HCT116 (cell line): ENCODE results near the gene TRIM59. TPM values are rescaled to one million over a fixed set of nuclear protein-coding genes. Genes with fewer than 3 reads are reported as not detected.

Source experiments
- ATAC-seq: fragments of 200-7000 bp; cut with Tn5 transposase; 2 replicates; pipeline ENCODE4 v1.9.1; 2020; ENCODE audit warnings: mild to moderate bottlenecking, moderate library complexity
- BruUV-seq: library from RNA; stranded (reverse); fragments of 400-500 nt; replicated peaks from 2 replicates; lab custom pipeline; 2021; lab: Mats Ljungman, UMichigan
- CTCF ChIA-PET: fragments of 300-600 bp; sonication (Branson Sonifier 250); formaldehyde crosslinking; loops from one replicate; lab custom pipeline; 2021; ENCODE audit warnings: antibody characterized with exemption; lab: Charles Lee
- POLR2A ChIA-PET: fragments of 300-600, 350-600 bp; sonication (Branson Sonifier 250); formaldehyde crosslinking; loops from one replicate; lab custom pipeline; 2021; ENCODE audit warnings: antibody characterized with exemption; lab: Charles Lee
- RAD21 ChIA-PET, 2 experiments: fragments of 300-600 bp; sonication (Branson Sonifier 250); formaldehyde crosslinking; loops; one replicate each; lab custom pipeline; 2023; ENCODE audit warnings: low total read pairs in 2 of 2; ENCODE audit not compliant: uncharacterized antibody in 2 of 2, unreplicated experiment in 2 of 2, low non-redundant PET in 1 of 2; lab: Charles Lee
- DNase-seq: peaks from one replicate; pipeline ENCODE4 v3.0.0-alpha.2; 2010; ENCODE audit warnings: low read depth, low spot score
- H2AFZ ChIP-seq: fragments of 200-600 bp; shearing (Covaris generic), sonication (generic); 2 replicates; pipeline ENCODE4 v1.6.1; 2017; ENCODE audit warnings: low read depth, mixed run types, mixed read lengths, antibody characterized with exemption, low read length; ENCODE audit not compliant: poor library complexity, severe bottlenecking
- H3K27ac ChIP-seq: 2 replicates; pipeline ENCODE4 v1.5.1; 2012; ENCODE audit warnings: low read depth, low read length
- H3K27me3 ChIP-seq: fragments of 200-600 bp; sonication (generic); 2 replicates; pipeline ENCODE4 v1.6.1; 2016; ENCODE audit warnings: mixed run types, low read length, mixed read lengths; ENCODE audit not compliant: insufficient read depth
- H3K36me3 ChIP-seq, 2 experiments: fragments of 200-500 bp in 1 of 2; fragments of 200-600 bp in 1 of 2; sonication (Bioruptor generic) in 1 of 2; sonication (generic) in 1 of 2; 2 replicates each; pipeline versions ENCODE4 v1.5.1 to v1.6.1; 2014 to 2016; ENCODE audit warnings: low read length in 2 of 2, inconsistent platforms in 1 of 2, mixed read lengths in 1 of 2, mixed run types in 1 of 2; ENCODE audit not compliant: insufficient read depth in 2 of 2, control insufficient read depth in 1 of 2
- H3K4me1 ChIP-seq, 2 experiments: fragments of 200-600 bp in 1 of 2; sonication (generic) in 1 of 2; 2 replicates each; pipeline versions ENCODE4 v1.5.1 to v1.6.1; 2012 to 2017; ENCODE audit warnings: low read length in 2 of 2, inconsistent platforms in 1 of 2, mild to moderate bottlenecking in 1 of 2, mixed read lengths in 1 of 2, mixed run types in 1 of 2, moderate library complexity in 1 of 2; ENCODE audit not compliant: insufficient read depth in 2 of 2, control insufficient read depth in 1 of 2
- H3K4me2 ChIP-seq: fragments of 200-600 bp; sonication (generic); 2 replicates; pipeline ENCODE4 v1.6.1; 2017; ENCODE audit warnings: mixed run types, low read length, mixed read lengths
- H3K4me3 ChIP-seq, 2 experiments: fragments of 200-600 bp in 1 of 2; sonication (generic) in 1 of 2; replicated peaks in 1 of 2; 2 replicates each; pipeline ENCODE4 v1.5.1; 2011 to 2016; ENCODE audit warnings: low read length in 2 of 2, control low read depth in 1 of 2, low read depth in 1 of 2, mild to moderate bottlenecking in 1 of 2, mixed read lengths in 1 of 2, mixed run types in 1 of 2
- H3K79me2 ChIP-seq: fragments of 200-600 bp; sonication (generic); 2 replicates; pipeline ENCODE4 v1.6.1; 2017; ENCODE audit warnings: mild to moderate bottlenecking, mixed run types, low read length, moderate library complexity, mixed read lengths; ENCODE audit not compliant: insufficient read depth
- H3K9ac ChIP-seq: fragments of 200-600 bp; sonication (generic); 2 replicates; pipeline ENCODE4 v1.6.1; 2016; ENCODE audit warnings: low read length, mixed read lengths
- H3K9me2 ChIP-seq: fragments of 200-600 bp; sonication (generic), shearing (Covaris generic); 2 replicates; pipeline ENCODE4 v1.6.1; 2017; ENCODE audit warnings: mixed run types, mild to moderate bottlenecking, moderate library complexity; ENCODE audit not compliant: insufficient read depth
- H3K9me3 ChIP-seq, 2 experiments: fragments of 200-500 bp in 1 of 2; fragments of 200-600 bp in 1 of 2; sonication (Bioruptor generic) in 1 of 2; sonication (generic) in 1 of 2; 2 replicates each; pipeline ENCODE4 v1.6.1; 2014 to 2017; ENCODE audit warnings: low read length in 2 of 2, mixed read lengths in 2 of 2, inconsistent platforms in 1 of 2, low read depth in 1 of 2, mild to moderate bottlenecking in 1 of 2, mixed run types in 1 of 2, moderate library complexity in 1 of 2; ENCODE audit not compliant: control insufficient read depth in 1 of 2, insufficient read depth in 1 of 2
- H4K20me1 ChIP-seq: fragments of 200-600 bp; sonication (generic), shearing (Covaris generic); 2 replicates; pipeline ENCODE4 v1.6.1; 2017; ENCODE audit warnings: mixed run types, mild to moderate bottlenecking, moderate library complexity; ENCODE audit not compliant: insufficient read depth
- ATF3 ChIP-seq: IDR thresholded peaks from 2 replicates; pipeline ENCODE4 v1.6.1; 2012
- EGR1 ChIP-seq: IDR thresholded peaks from 2 replicates; pipeline ENCODE4 v1.6.1; 2012; ENCODE audit warnings: low read depth
- EZH2 ChIP-seq: fragments of 200-600 bp; sonication (generic); IDR thresholded peaks from 2 replicates; pipeline ENCODE4 v1.6.1; 2017; ENCODE audit warnings: antibody characterized with exemption, mixed run types
- EZH2phosphoT487 ChIP-seq: fragments of 200-600 bp; IDR thresholded peaks from 2 replicates; pipeline ENCODE4 v1.6.1; 2018; ENCODE audit warnings: antibody characterized with exemption, borderline replicate concordance
- FOSL1 ChIP-seq: IDR thresholded peaks from 2 replicates; pipeline ENCODE4 v1.6.1; 2012; ENCODE audit warnings: low read depth
- JUND ChIP-seq: IDR thresholded peaks from 2 replicates; pipeline ENCODE4 v1.6.1; 2012
- POLR2A ChIP-seq: IDR thresholded peaks from 2 replicates; pipeline ENCODE4 v1.7.0; 2011; ENCODE audit warnings: borderline replicate concordance; ENCODE audit not compliant: insufficient read depth, insufficient read length; ENCODE audit errors: extremely low read depth
- SRF ChIP-seq: IDR thresholded peaks from 2 replicates; pipeline ENCODE4 v1.6.1; 2012; ENCODE audit warnings: low read depth
- TCF7L2 ChIP-seq: IDR thresholded peaks from 2 replicates; pipeline ENCODE4 v1.7.0; 2011; ENCODE audit warnings: borderline replicate concordance, inconsistent platforms; ENCODE audit not compliant: insufficient read depth, insufficient read length; ENCODE audit errors: extremely low read depth
- YY1 ChIP-seq: IDR thresholded peaks from 2 replicates; pipeline ENCODE4 v1.6.1; 2011; ENCODE audit warnings: low read length, low read depth, moderate library complexity, mild to moderate bottlenecking; ENCODE audit not compliant: insufficient replicate concordance; ENCODE audit errors: extremely low read depth
- ZBTB33 ChIP-seq: IDR thresholded peaks from 2 replicates; pipeline ENCODE4 v1.6.1; 2011; ENCODE audit warnings: mild to moderate bottlenecking, low read length, moderate library complexity; ENCODE audit not compliant: insufficient replicate concordance; ENCODE audit errors: extremely low read depth
- ZFX ChIP-seq: fragments of 450-650 bp; IDR thresholded peaks from 2 replicates; pipeline ENCODE4 v1.6.1; 2017
- intact Hi-C: fragments of 100-400 bp; cut with micrococcal nuclease; formaldehyde crosslinking; loops from 2 replicates; pipeline ENCODE4 v1.10.0; 2022
- total RNA-seq: library from RNA; stranded (reverse); gene quantifications from one replicate; pipeline ENCODE4 v1.2.1, GENCODE V29; 2021; ENCODE audit not compliant: unreplicated experiment
- TF ChIP-seq, protein P1 (sequence below): IDR thresholded peaks from 2 replicates; pipeline ENCODE4 v1.6.1; 2012

TRIM59 gene
- total RNA-seq, 1 experiment from 2014 or later: 41.6 TPM

DNA sequence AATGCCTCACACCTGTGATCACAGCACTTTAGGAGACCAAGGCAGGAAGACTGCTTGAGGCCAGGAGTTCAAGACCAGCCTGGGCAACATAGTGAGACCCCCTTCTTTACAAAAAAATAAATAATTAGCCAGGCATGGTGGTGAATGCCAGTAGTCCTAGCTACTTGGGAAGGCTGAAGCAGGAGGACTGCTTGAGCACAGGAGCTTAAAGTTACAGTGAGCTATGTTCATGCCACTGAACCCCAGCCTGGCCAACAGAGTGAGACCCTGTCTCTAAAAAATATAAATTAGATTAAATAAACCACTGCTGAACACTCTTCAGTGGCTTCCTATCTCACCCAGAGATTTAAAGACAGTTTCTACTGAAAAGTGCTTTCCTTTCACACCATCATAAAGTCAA, 56.8 kb downstream of the TRIM59 start:
- Histone ChIP-seq H3K27ac (no peak overlapping the region), H3K9me2 (no peaks in the 10 kb centered on the region), H3K4me1 (peaks cover 0 to 9% of the 10 kb centered on the region in 2 experiments; a peak in 3 of 4 replicates), H3K36me3 (no peaks in the 10 kb centered on the region), H3K27me3 (no peaks in the 10 kb centered on the region), H2AFZ (no peak overlapping the region), H3K9ac (no peak overlapping the region), H4K20me1 (no peaks in the 10 kb centered on the region), H3K79me2 (peaks cover 40% of the 10 kb centered on the region; the same call in 1 of the 2 replicates), H3K4me3 (no peak overlapping the region), H3K9me3 (no peaks in the 10 kb centered on the region), H3K4me2 (no peak overlapping the region)
- intact Hi-C loops: no loop called here
- no peak for TF ChIP-seq EGR1
- ChIA-PET RAD21 (no interaction called here), CTCF (no interaction called here), POLR2A (no interaction called here)
- no peak for ATAC-seq
- DNase-seq: no peak
- BruUV-seq: no TSS peak

DNA sequence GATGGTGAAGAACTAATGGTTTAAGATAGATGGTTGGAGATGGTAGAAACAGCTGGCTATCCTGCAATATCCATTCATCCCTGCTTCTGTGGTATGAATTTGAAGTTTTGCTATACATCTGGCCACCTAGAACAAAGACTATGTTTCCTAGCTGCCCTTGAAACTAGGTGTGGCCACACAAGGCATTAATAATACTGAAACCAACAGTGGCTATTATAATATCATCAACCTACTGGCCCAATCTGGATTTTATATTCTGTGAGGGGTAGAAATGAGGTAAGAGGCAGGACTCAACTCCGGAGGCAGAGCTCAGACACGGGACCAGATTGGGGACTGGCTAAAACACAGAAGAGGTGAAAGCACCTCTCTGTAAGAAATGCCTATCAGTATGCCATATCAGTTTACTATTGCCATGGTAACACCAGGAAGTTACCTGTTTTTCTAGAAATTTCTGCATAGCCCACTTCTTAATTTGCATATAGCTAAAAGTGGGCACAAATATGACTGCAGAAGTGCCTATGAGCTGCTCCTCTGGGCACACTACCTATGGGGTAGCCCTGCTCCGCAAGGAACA, 58.9 kb downstream of the TRIM59 start:
- intact Hi-C loops: no loop called here

More for the DNA sequence above, 58.9 kb downstream of the TRIM59 start:
- BruUV-seq: no TSS peak
- H3K27ac ChIP-seq: no peak overlapping the region
- H3K9me3 ChIP-seq: no peaks in the 10 kb centered on the region
- TF ChIP-seq JUND (no peak), FOSL1 (no peak), EZH2phosphoT487 (no peak), ZBTB33 (no peak), YY1 (no peak), POLR2A (no peak), SRF (no peak), TCF7L2 (no peak), ATF3 (no peak), EGR1 (no peak), ZFX (no peak), EZH2 (no peak)
- TF ChIP-seq, protein P1, sequence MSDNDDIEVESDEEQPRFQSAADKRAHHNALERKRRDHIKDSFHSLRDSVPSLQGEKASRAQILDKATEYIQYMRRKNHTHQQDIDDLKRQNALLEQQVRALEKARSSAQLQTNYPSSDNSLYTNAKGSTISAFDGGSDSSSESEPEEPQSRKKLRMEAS: no peak
- CTCF ChIA-PET: no interaction called here
- H3K4me3 ChIP-seq: no peak overlapping the region
- ATAC-seq (no peak), DNase-seq (no peak)
- H3K27me3 ChIP-seq: no peaks in the 10 kb centered on the region
- H3K9ac ChIP-seq: no peak overlapping the region
- H3K4me2 ChIP-seq: no peak overlapping the region
- H3K4me1 ChIP-seq: peaks cover 0 to 5% of the 10 kb centered on the region in 2 experiments; a peak in 2 of 4 replicates
- POLR2A ChIA-PET: no interaction called here
- no peak overlapping the region for H2AFZ ChIP-seq
- RAD21 ChIA-PET: no interaction called here
- no peaks in the 10 kb centered on the region for H3K36me3 ChIP-seq
- no peaks in the 10 kb centered on the region for H4K20me1 ChIP-seq
- peaks cover 35% of the 10 kb centered on the region; the same call in 1 of the 2 replicates for H3K79me2 ChIP-seq
- no peaks in the 10 kb centered on the region for H3K9me2 ChIP-seq
